ENCODE results near the gene CC2D2B.

DNA sequence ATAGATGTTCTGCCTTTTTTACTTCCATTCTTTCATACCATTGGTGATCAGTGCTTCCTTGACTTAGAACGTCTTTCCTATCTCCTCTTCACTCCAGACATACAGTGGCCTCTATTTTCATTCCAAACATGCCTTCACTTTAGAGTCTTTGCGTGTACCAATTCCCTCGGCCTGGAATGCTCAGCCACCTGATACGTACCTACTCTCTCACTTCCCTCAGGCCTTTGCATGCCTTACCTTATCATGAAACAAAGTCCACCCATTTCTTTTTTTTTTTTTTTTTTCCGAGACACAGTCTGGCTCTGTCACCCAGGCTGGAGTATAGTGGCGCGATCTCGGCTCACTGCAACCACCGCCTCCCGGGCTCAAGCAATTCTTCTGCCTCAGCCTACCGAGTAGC is 133.4 kb downstream of the CC2D2B start:
- TF ChIP-seq TAF1 (IDR thresholded peaks at IDR 0.05; ENCODE audit: low read depth, low read length) (no peak), POLR2AphosphoS5 (IDR thresholded peaks at IDR 0.05; ENCODE audit: low read depth, low read length) (no peak), POLR2A (IDR thresholded peaks at IDR 0.05; ENCODE audit: low read depth, low read length) (no peak), SPI1 (IDR thresholded peaks at IDR 0.05; ENCODE audit: low read depth, low read length) (no peak)
